ENCODE data around the gene COL16A1.

Gene COL16A1

GRCh38 chr1:31624731-31625514, 78.9 kb downstream of the COL16A1 start:
- TF ChIP-seq GATA3 (IDR thresholded peaks at IDR 0.05; ENCODE audit: low read depth, low read length) = no peak

DNA sequence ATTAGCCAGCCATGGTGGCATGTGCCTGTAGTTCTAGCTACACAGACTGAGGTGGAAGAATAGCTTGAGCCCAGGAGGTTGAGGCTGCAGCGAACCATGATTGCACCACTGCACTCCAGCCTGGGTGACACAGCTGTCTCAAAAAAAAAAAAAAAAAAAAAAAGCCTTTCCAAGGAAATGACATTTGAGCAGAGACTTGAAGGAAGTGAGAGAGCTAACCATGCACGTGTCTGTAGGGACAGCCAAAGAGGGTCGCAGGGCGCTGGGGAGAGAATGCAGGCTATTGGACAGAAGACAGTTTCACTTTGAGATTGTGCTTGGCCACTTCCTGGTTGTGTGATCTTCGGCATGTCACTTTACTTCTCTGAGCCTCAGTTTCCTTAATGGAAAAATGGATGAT, 79.5 kb downstream of the COL16A1 start:
- no peak for TF ChIP-seq GATA3 (IDR thresholded peaks at IDR 0.05; ENCODE audit: low read depth, low read length)
- TF ChIP-seq GATA2 (IDR thresholded peaks at IDR 0.05; ENCODE audit: low read depth, low read length) = no peak

GRCh38 chr1:31623365-31623764, 80.5 kb downstream of the COL16A1 start:
- TF ChIP-seq GATA2 (IDR thresholded peaks at IDR 0.05; ENCODE audit: low read depth, low read length) (no peak), GATA3 (IDR thresholded peaks at IDR 0.05; ENCODE audit: low read depth, low read length) (no peak)

DNA sequence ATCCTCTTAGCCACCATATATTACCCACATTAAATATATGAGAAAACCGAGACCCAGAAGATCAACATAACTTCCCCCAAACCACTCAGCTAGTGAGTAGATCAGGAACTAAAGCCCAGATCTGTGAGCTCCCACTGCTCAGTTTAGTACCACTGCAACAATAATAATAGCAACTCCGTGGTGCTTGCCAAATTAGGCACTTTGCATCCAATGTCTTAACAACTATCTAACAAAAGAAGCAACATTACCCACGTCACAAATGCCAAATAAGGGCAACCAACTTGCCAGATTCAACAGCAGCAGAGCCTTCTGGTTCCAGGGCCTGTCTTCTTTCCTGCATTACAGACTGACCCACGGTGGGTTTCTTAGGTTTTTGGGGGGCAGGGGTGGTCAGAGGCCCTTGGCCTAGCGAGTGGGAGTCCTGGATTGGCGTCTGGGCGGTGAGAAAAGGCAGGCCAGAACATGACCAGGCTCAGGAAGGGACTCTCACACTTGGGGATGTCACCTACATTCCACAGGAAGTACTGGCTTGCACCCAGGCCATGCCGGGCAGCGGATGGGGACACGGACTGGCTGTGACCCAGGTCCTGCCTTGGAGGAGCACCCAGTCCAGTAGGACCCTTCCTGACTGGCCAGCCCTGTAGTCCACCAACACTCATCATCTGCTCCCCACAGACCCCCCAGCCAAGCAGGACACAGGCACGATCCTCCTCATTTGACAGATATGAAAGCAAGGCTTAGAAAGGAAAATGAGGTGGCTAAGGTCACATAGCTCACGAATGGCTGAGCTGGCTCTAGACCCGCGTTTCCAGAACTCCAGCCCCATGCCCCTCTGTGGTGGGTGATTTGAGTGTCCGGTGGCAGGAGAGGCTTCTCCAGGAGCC, 81.7 kb downstream of the COL16A1 start:
- no peak for TF ChIP-seq GATA3 (IDR thresholded peaks at IDR 0.05; ENCODE audit: low read depth, low read length)
- no peak for TF ChIP-seq GATA2 (IDR thresholded peaks at IDR 0.05; ENCODE audit: low read depth, low read length)

GRCh38 chr1:31621498-31621820, 82.4 kb downstream of the COL16A1 start:
- no peak for TF ChIP-seq GATA3 (IDR thresholded peaks at IDR 0.05; ENCODE audit: low read depth, low read length)
- TF ChIP-seq GATA2 (IDR thresholded peaks at IDR 0.05; ENCODE audit: low read depth, low read length) = no peak

DNA sequence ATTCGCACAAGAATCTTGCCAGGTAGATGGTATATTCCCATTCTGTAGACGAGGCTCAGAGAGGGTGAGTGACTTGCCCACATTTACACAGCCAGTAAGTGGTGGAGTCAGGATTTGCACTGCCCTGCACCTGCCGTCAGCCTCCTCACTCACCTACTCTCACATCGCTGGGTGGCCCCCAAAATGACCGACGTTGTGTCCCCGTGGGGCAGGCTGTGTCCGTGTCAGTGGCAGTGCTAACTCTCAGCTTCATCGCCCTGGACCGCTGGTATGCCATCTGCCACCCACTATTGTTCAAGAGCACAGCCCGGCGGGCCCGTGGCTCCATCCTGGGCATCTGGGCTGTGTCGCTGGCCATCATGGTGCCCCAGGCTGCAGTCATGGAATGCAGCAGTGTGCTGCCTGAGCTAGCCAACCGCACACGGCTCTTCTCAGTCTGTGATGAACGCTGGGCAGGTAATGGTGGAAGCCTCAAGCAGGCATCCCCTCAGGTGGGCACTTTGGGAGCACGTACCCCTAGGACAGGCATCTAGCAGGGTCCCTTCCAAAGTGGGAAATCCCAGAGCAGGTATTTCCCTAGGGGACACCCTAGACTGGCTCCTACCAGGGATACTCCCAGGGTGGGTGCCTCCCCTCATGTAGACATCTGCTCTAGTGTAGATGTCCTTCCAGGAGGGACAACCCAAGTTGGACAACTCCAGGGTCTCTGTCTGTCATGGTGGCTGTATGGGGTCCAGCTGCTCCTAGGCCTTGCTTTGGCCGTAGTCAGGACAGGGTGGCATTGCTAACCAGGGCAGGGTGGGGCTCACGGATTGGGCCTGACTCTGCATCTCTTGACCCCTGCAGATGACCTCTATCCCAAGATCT, 83.0 kb downstream of the COL16A1 start:
- TF ChIP-seq GATA3 (IDR thresholded peaks at IDR 0.05; ENCODE audit: low read depth, low read length) = no peak
- TF ChIP-seq GATA2 (IDR thresholded peaks at IDR 0.05; ENCODE audit: low read depth, low read length) = no peak

DNA sequence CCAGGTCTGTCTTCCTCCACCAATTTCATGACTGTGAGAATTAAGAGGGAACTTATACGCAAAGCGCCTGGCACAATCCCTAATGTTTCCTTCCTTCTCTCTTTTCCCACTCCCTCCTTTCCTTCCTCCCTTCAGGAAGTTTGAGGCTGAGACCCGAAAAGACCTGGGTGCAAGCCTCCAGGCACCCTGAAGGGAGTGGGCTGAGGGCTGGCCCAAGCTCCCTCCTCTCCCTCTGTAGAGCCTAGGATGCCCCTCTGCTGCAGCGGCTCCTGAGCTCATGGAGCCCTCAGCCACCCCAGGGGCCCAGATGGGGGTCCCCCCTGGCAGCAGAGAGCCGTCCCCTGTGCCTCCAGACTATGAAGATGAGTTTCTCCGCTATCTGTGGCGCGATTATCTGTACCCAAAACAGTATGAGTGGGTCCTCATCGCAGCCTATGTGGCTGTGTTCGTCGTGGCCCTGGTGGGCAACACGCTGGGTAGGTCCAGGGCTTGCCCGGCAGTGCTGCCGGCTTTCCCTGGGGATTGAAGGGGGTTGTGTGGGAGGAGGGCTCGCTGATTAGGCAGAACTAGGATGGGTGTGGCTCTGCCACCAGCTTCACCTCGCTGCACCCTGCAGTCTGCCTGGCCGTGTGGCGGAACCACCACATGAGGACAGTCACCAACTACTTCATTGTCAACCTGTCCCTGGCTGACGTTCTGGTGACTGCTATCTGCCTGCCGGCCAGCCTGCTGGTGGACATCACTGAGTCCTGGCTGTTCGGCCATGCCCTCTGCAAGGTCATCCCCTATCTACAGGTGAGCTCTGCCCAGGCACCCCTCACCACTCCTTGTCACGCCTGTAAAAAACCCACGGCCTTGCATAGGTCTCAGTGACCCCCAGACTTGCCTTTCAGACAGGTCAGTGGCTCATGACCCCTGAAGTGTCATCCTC, 84.6 kb downstream of the COL16A1 start:
- TF ChIP-seq GATA3 (IDR thresholded peaks at IDR 0.05; ENCODE audit: low read depth, low read length) (no peak), GATA2 (IDR thresholded peaks at IDR 0.05; ENCODE audit: low read depth, low read length) (no peak)

GRCh38 chr1:31617916-31618746, 85.7 kb downstream of the COL16A1 start:
- TF ChIP-seq GATA2 (IDR thresholded peaks at IDR 0.05; ENCODE audit: low read depth, low read length) (no peak), GATA3 (IDR thresholded peaks at IDR 0.05; ENCODE audit: low read depth, low read length) (no peak)

- TF ChIP-seq GATA3 (IDR thresholded peaks at IDR 0.05; ENCODE audit: low read depth, low read length) (no peak), GATA2 (IDR thresholded peaks at IDR 0.05; ENCODE audit: low read depth, low read length) (no peak)
These were observed 86.5 kb downstream of the COL16A1 start, which contains the start of gene HCRTR1 for GRCh38 chr1:31617218-31617915. HCRTR1 (plus strand) TSS chr1:31617689; CDS start chr1:31619193, 1,504 bp downstream.

DNA sequence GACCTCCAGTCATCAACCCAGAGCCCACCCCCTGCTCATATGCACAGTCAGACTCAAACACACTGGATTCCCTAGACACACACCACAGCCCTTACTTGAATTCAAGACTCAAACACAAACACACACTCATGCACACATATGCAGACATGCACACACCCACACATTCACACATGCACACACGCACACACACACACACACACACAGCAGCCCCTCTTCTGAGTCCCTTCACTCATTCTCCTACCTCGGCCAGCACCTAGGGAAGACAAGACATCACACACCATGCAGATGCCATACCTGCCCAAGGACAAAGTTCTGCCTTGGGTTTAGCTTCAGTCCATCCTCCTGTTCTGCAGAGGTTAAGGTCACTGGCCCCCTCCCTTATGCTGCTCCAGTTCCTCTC, 87.9 kb downstream of the COL16A1 start:
- TF ChIP-seq GATA3 (IDR thresholded peaks at IDR 0.05; ENCODE audit: low read depth, low read length) (no peak), GATA2 (IDR thresholded peaks at IDR 0.05; ENCODE audit: low read depth, low read length) (no peak)

GRCh38 chr1:31615414-31615813, 88.4 kb downstream of the COL16A1 start:
- TF ChIP-seq GATA2 (IDR thresholded peaks at IDR 0.05; ENCODE audit: low read depth, low read length) (no peak), GATA3 (IDR thresholded peaks at IDR 0.05; ENCODE audit: low read depth, low read length) (no peak)

Data from SH-SY5Y (cell line).